Spleen (tissue), 7 donors: ENCODE data around the gene DIRAS1.

Experiments
- CTCF ChIP-seq, 11 experiments: fragments of 200-600 bp in 7 of 11; fragments of 450-650 bp in 4 of 11; sonication (generic) in 4 of 11; IDR thresholded peaks in 8 of 11; conservative IDR thresholded peaks in 3 of 11; 1 replicate in 7 of 11; 2 replicates in 4 of 11; pipeline versions ENCODE4 v1.4.0 to v1.8.0; 2016 to 2021; ENCODE audit warnings: antibody characterized with exemption in 11 of 11, inconsistent platforms in 4 of 11, mild to moderate bottlenecking in 1 of 11
- POLR2A ChIP-seq, 3 donors: fragments of 450-650 bp; IDR thresholded peaks; one replicate each; pipeline ENCODE4 v1.5.1; 2017; ENCODE audit warnings: antibody characterized with exemption in 3 of 3, mild to moderate bottlenecking in 1 of 3
- POLR2AphosphoS5 ChIP-seq, 3 donors: sonication (generic); formaldehyde crosslinking; IDR thresholded peaks; one replicate each; pipeline ENCODE4 v1.5.1; 2017; ENCODE audit warnings: antibody characterized with exemption in 3 of 3
- donor health status: DM: no; HTN: no; CAD: no; lungs with moderate emphysema.
- donor health status: DM: no; HTN: no; CAD: no.
- donor health status: DM: no; HTN: no; CAD: no.

- TF ChIP-seq POLR2AphosphoS5 (IDR thresholded peaks at IDR 0.05) (no peak), CTCF (IDR thresholded peaks at IDR 0.05 in 8 of 11, conservative IDR thresholded peaks at IDR 0.05 in 3 of 11) (no peak), POLR2A (IDR thresholded peaks at IDR 0.05) (no peak)
Observed at GRCh38 chr19:2679439-2679838, 41.7 kb downstream of the DIRAS1 start.
